Left ventricle myocardium inferior (tissue), 1 donor: ENCODE data around the gene GPER1. TPM values are rescaled to one million over a fixed set of nuclear protein-coding genes. Genes with fewer than 3 reads are reported as not detected.

Source experiments
- DNase-seq: peaks from one replicate; pipeline ENCODE4 v3.0.0-alpha.2; 2020
- H3K27ac ChIP-seq: fragments of 200-600 bp; replicated peaks from 2 replicates; pipeline ENCODE4 v1.8.0; 2021
- H3K27me3 ChIP-seq: fragments of 200-600 bp; 2 replicates; pipeline ENCODE4 v1.8.0; 2021; ENCODE audit warnings: low read depth
- H3K36me3 ChIP-seq: fragments of 200-600 bp; 2 replicates; pipeline ENCODE4 v1.8.0; 2021
- H3K4me1 ChIP-seq: fragments of 200-600 bp; 2 replicates; pipeline ENCODE4 v1.8.0; 2021
- H3K4me3 ChIP-seq: fragments of 200-600 bp; 2 replicates; pipeline ENCODE4 v1.8.0; 2021; ENCODE audit warnings: mild to moderate bottlenecking, moderate library complexity
- H3K9me3 ChIP-seq: fragments of 200-600 bp; replicated peaks from 2 replicates; pipeline ENCODE4 v1.8.0; 2021
- CTCF ChIP-seq: fragments of 200-600 bp; IDR thresholded peaks from 2 replicates; pipeline ENCODE4 v1.8.0; 2021; ENCODE audit warnings: antibody characterized with exemption, mild to moderate bottlenecking, borderline replicate concordance
- intact Hi-C: fragments of 100-400 bp; cut with micrococcal nuclease; formaldehyde crosslinking; loops from one replicate; pipeline ENCODE4 v1.11.0; 2022
- total RNA-seq: library from RNA; stranded (reverse); fragmentation: NEBNext Ultra II Directional; extraction: Animal tissue kit (Norgen Biotek cat#: 25700); gene quantifications from one replicate; pipeline ENCODE4 v1.2.1, GENCODE V29; 2021
- donor health status: DM: no; HTN: yes; CAD: no; lungs with severe emphysema.

GPER1 gene
- total RNA-seq, 1 donor from 2014 or later: 3.0 TPM

- no peak for DNase-seq
Measured at GRCh38 chr7:1049006-1049741, 38.7 kb upstream of the GPER1 start.

GRCh38 chr7:1049801-1050200, 38.1 kb upstream of the GPER1 start:
- peak overlapping the region; percentile 88 for H3K27ac ChIP-seq
- no peak overlapping the region for H3K4me3 ChIP-seq
- no peak for DNase-seq
- peaks cover 99% of the 10 kb centered on the region for H3K4me1 ChIP-seq
- no peaks in the 10 kb centered on the region for H3K36me3 ChIP-seq
- H3K27me3 ChIP-seq: no peaks in the 10 kb centered on the region
- no peaks in the 10 kb centered on the region for H3K9me3 ChIP-seq
- intact Hi-C loops: no loop called here
- TF ChIP-seq CTCF: no peak

More at GRCh38 chr7:1049006-1049741, 38.7 kb upstream of the GPER1 start:
- H3K4me3 ChIP-seq: no peak overlapping the region
- intact Hi-C loops: no loop called here
- H3K4me1 ChIP-seq: peaks cover 93% of the 10 kb centered on the region
- H3K27ac ChIP-seq: peak overlapping the region; percentile 88
- no peaks in the 10 kb centered on the region for H3K36me3 ChIP-seq
- H3K27me3 ChIP-seq: no peaks in the 10 kb centered on the region
- TF ChIP-seq CTCF: no peak
- H3K9me3 ChIP-seq: no peaks in the 10 kb centered on the region

GRCh38 chr7:1050254-1050906, 37.5 kb upstream of the GPER1 start:
- no peak for TF ChIP-seq CTCF
- no peaks in the 10 kb centered on the region for H3K27me3 ChIP-seq
- peak overlapping the region; percentile 88 for H3K27ac ChIP-seq
- DNase-seq: no peak
- H3K9me3 ChIP-seq: no peaks in the 10 kb centered on the region
- peaks cover 99% of the 10 kb centered on the region for H3K4me1 ChIP-seq
- H3K36me3 ChIP-seq: no peaks in the 10 kb centered on the region
- intact Hi-C loops: no loop called here
- no peak overlapping the region for H3K4me3 ChIP-seq

- TF ChIP-seq CTCF: no peak
- no peaks in the 10 kb centered on the region for H3K36me3 ChIP-seq
- intact Hi-C loops: no loop called here
- no peaks in the 10 kb centered on the region for H3K9me3 ChIP-seq
- DNase-seq: no peak
- H3K4me1 ChIP-seq: peaks cover 99% of the 10 kb centered on the region
- peak overlapping the region; percentile 88 for H3K27ac ChIP-seq
- no peak overlapping the region for H3K4me3 ChIP-seq
- no peaks in the 10 kb centered on the region for H3K27me3 ChIP-seq
Measured at GRCh38 chr7:1050956-1051690, 36.8 kb upstream of the GPER1 start.

GRCh38 chr7:1052031-1052818, 35.7 kb upstream of the GPER1 start:
- Histone ChIP-seq H3K27ac (peak overlapping the region; percentile 88), H3K4me1 (peaks cover 99% of the 10 kb centered on the region), H3K9me3 (no peaks in the 10 kb centered on the region), H3K36me3 (no peaks in the 10 kb centered on the region), H3K4me3 (no peak overlapping the region), H3K27me3 (no peaks in the 10 kb centered on the region)
- TF ChIP-seq CTCF: no peak
- DNase-seq: peak; percentile 48
- intact Hi-C loops: no loop called here
